Smooth muscle cell of the coronary artery (primary cell): ENCODE measurements around the gene DCUN1D2. TPM values are rescaled to one million over a fixed set of nuclear protein-coding genes. Genes with fewer than 3 reads are reported as not detected.

ENCODE experiments used
- total RNA-seq: library from RNA; depleted of rRNA; stranded (reverse); fragments of >200 nt; gene quantifications from 2 replicates; pipeline ENCODE4 v1.2.3, GENCODE V29; 2014; ENCODE audit warnings: low replicate concordance

The DCUN1D2 gene
- 7.4 and 9.2 TPM in 2 replicates for total RNA-seq

GRCh38 chr13:113490496-113491417 lies at the start of gene DCUN1D2:
Gene DCUN1D2, minus strand, starts transcription at chr13:113490711. Its CDS starts 42 bp downstream, at chr13:113490669.

GRCh38 chr13:113452942-113453901 lies 37.3 kb downstream of the DCUN1D2 start, which contains the start of gene ADPRHL1:
Gene ADPRHL1, minus strand, starts transcription at chr13:113453488. Its CDS starts 51 bp downstream, at chr13:113453437.

Other genes with a start within 250 kb of the DCUN1D2 start
- gene LAMP1, start 193.5 kb downstream of the DCUN1D2 start, total RNA-seq: 167 and 324 TPM in 2 replicates
- 0.70 and 0.90 TPM in 2 replicates for gene GRTP1, start 126.6 kb downstream of the DCUN1D2 start, total RNA-seq
- 0.45 and 1.6 TPM in 2 replicates for gene ADPRHL1, start 37.2 kb downstream of the DCUN1D2 start, total RNA-seq
- gene TFDP1, start 94.0 kb upstream of the DCUN1D2 start, total RNA-seq: 24.8 and 25.6 TPM in 2 replicates
- gene ATP4B, start 167.5 kb upstream of the DCUN1D2 start, total RNA-seq: not detected in 2 replicates
- not detected in 2 replicates for gene GRK1, start 176.5 kb upstream of the DCUN1D2 start, total RNA-seq